CD8-positive, alpha-beta memory T cell (primary cell): ENCODE data around the gene ANXA6. TPM values are rescaled to one million over a fixed set of nuclear protein-coding genes. Genes with fewer than 3 reads are reported as not detected.

Experiments
- CTCF ChIA-PET: fragments of 350-600 bp; sonication (Branson Sonifier 250); formaldehyde crosslinking; loops from one replicate; lab custom pipeline; 2021; ENCODE audit warnings: antibody characterized with exemption; lab: Charles Lee
- POLR2A ChIA-PET: fragments of 350-600 bp; sonication (Branson Sonifier 250); formaldehyde crosslinking; loops from one replicate; lab custom pipeline; 2021; ENCODE audit warnings: antibody characterized with exemption; lab: Charles Lee
- DNase-seq, 5 donors: peaks; one replicate each; pipeline versions ENCODE4 v3.0.0 to v3.0.0-alpha.2; 2020 to 2022; ENCODE audit warnings: mixed read lengths in 1 of 5
- H3K27ac ChIP-seq: one replicate; pipeline ENCODE4 v1.7.0; 2013; ENCODE audit warnings: low read depth, mild to moderate bottlenecking, low read length, moderate library complexity
- H3K27me3 ChIP-seq: 2 replicates; pipeline ENCODE4 v1.7.0; 2013; ENCODE audit warnings: low read length, mild to moderate bottlenecking; ENCODE audit not compliant: insufficient read depth, poor library complexity, severe bottlenecking
- H3K36me3 ChIP-seq: 2 replicates; pipeline ENCODE4 v1.7.0; 2013; ENCODE audit warnings: mild to moderate bottlenecking, low read length, moderate library complexity; ENCODE audit not compliant: insufficient read depth
- H3K4me1 ChIP-seq: 2 replicates; pipeline ENCODE4 v1.7.0; 2013; ENCODE audit warnings: mild to moderate bottlenecking, low read length, moderate library complexity; ENCODE audit not compliant: insufficient read depth
- H3K4me3 ChIP-seq: 2 replicates; pipeline ENCODE4 v1.7.0; 2013; ENCODE audit warnings: mild to moderate bottlenecking, low read length
- H3K9me3 ChIP-seq: 2 replicates; pipeline ENCODE4 v1.7.0; 2013; ENCODE audit warnings: mild to moderate bottlenecking, low read length
- H3K27ac Mint-ChIP-seq, 8 donors: one replicate each; pipeline ENCODE4 v1.8.0; 2020 to 2021; ENCODE audit warnings: mixed read lengths in 8 of 8, mild to moderate bottlenecking in 6 of 8, inconsistent platforms in 3 of 8, moderate library complexity in 3 of 8
- H3K27me3 Mint-ChIP-seq, 2 donors: one replicate each; pipeline ENCODE4 v1.8.0; 2020 to 2021; ENCODE audit warnings: mixed read lengths in 2 of 2, mild to moderate bottlenecking in 1 of 2, moderate library complexity in 1 of 2
- H3K36me3 Mint-ChIP-seq, 3 donors: one replicate each; pipeline ENCODE4 v1.8.0; 2020 to 2021; ENCODE audit warnings: mixed read lengths in 3 of 3, inconsistent platforms in 1 of 3, mild to moderate bottlenecking in 1 of 3
- H3K4me1 Mint-ChIP-seq, 3 donors: one replicate each; pipeline ENCODE4 v1.8.0; 2020 to 2021; ENCODE audit warnings: mixed read lengths in 3 of 3, inconsistent platforms in 1 of 3, mild to moderate bottlenecking in 1 of 3
- H3K4me3 Mint-ChIP-seq, 7 donors: one replicate each; pipeline ENCODE4 v1.8.0; 2020 to 2021; ENCODE audit warnings: mixed read lengths in 7 of 7, mild to moderate bottlenecking in 6 of 7, moderate library complexity in 4 of 7, inconsistent platforms in 2 of 7
- H3K9me3 Mint-ChIP-seq, 5 donors: one replicate each; pipeline ENCODE4 v1.8.0; 2020 to 2022; ENCODE audit warnings: mixed read lengths in 5 of 5, mild to moderate bottlenecking in 3 of 5, moderate library complexity in 2 of 5, inconsistent platforms in 1 of 5
- polyA plus RNA-seq: library from polyadenylated mRNA; unstranded; fragments of 300-500 nt; fragmentation: Illumina TruSeq; gene quantifications from one replicate; pipeline ENCODE4 v1.2.3, GENCODE V29; 2021
- total RNA-seq, 2 experiments: library from RNA; stranded (reverse); gene quantifications; one replicate each; pipeline ENCODE4 v1.2.3, GENCODE V29; 2021

Gene ANXA6
- total and polyA plus RNA-seq, 3 experiments from 2014 or later, result 351 to 459 (median 452) TPM

GRCh38 chr5:151107084-151107483 is 50.5 kb downstream of the ANXA6 start:
- ChIA-PET CTCF (no interaction called here), POLR2A (no interaction called here)
- Mint-ChIP-seq H3K27me3 (no peaks in the 10 kb centered on the region), H3K9me3 (no peaks in the 10 kb centered on the region), H3K4me3 (no peak overlapping the region), H3K4me1 (peaks cover 4 to 10% (median 4%) of the 10 kb centered on the region in 3 donors), H3K36me3 (peaks cover 14 to 94% (median 25%) of the 10 kb centered on the region in 3 donors), H3K27ac (peak overlapping the region in 6 of 8 donors; percentile 48 to 89 (median 70))
- Histone ChIP-seq H3K4me1 (no peaks in the 10 kb centered on the region), H3K9me3 (no peaks in the 10 kb centered on the region), H3K36me3 (peaks cover 84% of the 10 kb centered on the region), H3K27ac (no peak overlapping the region), H3K4me3 (no peak overlapping the region), H3K27me3 (no peaks in the 10 kb centered on the region)
- DNase-seq, result peak in 1 of 5 donors; percentile 1

GRCh38 chr5:151106509-151106908 is 51.1 kb downstream of the ANXA6 start:
- Mint-ChIP-seq H3K27me3 (peaks cover 0 to under 1% of the 10 kb centered on the region in 2 donors), H3K36me3 (peaks cover 14 to 97% (median 28%) of the 10 kb centered on the region in 3 donors), H3K4me1 (peaks cover 4 to 14% (median 4%) of the 10 kb centered on the region in 3 donors), H3K27ac (peak overlapping the region in 7 of 8 donors; percentile 48 to 93 (median 80)), H3K4me3 (no peak overlapping the region), H3K9me3 (no peaks in the 10 kb centered on the region)
- H3K4me1 ChIP-seq, result peaks cover 4% of the 10 kb centered on the region
- CTCF ChIA-PET, result interaction anchor here (2.2 kb wide), 1 partner anchor 9 kb away, joined by 12 read pairs; no protein-coding TSS in a partner anchor
- no peaks in the 10 kb centered on the region for H3K27me3 ChIP-seq
- POLR2A ChIA-PET, result no interaction called here
- no peak overlapping the region for H3K27ac ChIP-seq
- DNase-seq, result no peak
- H3K9me3 ChIP-seq, result no peaks in the 10 kb centered on the region
- H3K4me3 ChIP-seq, result no peak overlapping the region
- H3K36me3 ChIP-seq, result peaks cover 89% of the 10 kb centered on the region

GRCh38 chr5:151106043-151106442 is 51.5 kb downstream of the ANXA6 start:
- H3K4me3 Mint-ChIP-seq, result no peak overlapping the region
- peak overlapping the region in 7 of 8 donors; percentile 48 to 93 (median 80) for H3K27ac Mint-ChIP-seq
- no peaks in the 10 kb centered on the region for H3K9me3 ChIP-seq
- POLR2A ChIA-PET, result no interaction called here
- no peaks in the 10 kb centered on the region for H3K27me3 ChIP-seq
- CTCF ChIA-PET, result interaction anchor here (1.5 to 2.2 kb wide), 2 partner anchors 10 to 20 kb away, joined by 5 to 12 read pairs; no protein-coding TSS in a partner anchor
- peaks cover 14 to 97% (median 28%) of the 10 kb centered on the region in 3 donors for H3K36me3 Mint-ChIP-seq
- H3K4me1 ChIP-seq, result peaks cover 6% of the 10 kb centered on the region
- no peak for DNase-seq
- peaks cover 4 to 14% (median 4%) of the 10 kb centered on the region in 3 donors for H3K4me1 Mint-ChIP-seq
- no peak overlapping the region for H3K4me3 ChIP-seq
- H3K36me3 ChIP-seq, result peaks cover 86% of the 10 kb centered on the region
- no peaks in the 10 kb centered on the region for H3K9me3 Mint-ChIP-seq
- no peak overlapping the region for H3K27ac ChIP-seq
- H3K27me3 Mint-ChIP-seq, result peaks cover 0 to 2% of the 10 kb centered on the region in 2 donors

- H3K9me3 ChIP-seq, result no peaks in the 10 kb centered on the region
- H3K36me3 ChIP-seq, result peaks cover 82% of the 10 kb centered on the region
- DNase-seq, result no peak
- ChIA-PET POLR2A (no interaction called here), CTCF (interaction anchor here (1.5 to 2.2 kb wide), 2 partner anchors 10 to 21 kb away, joined by 5 to 12 read pairs; no protein-coding TSS in a partner anchor)
- H3K36me3 Mint-ChIP-seq, result peaks cover 14 to 97% (median 30%) of the 10 kb centered on the region in 3 donors
- no peaks in the 10 kb centered on the region for H3K27me3 ChIP-seq
- no peak overlapping the region for H3K27ac ChIP-seq
- H3K9me3 Mint-ChIP-seq, result no peaks in the 10 kb centered on the region
- no peak overlapping the region for H3K4me3 Mint-ChIP-seq
- H3K4me1 Mint-ChIP-seq, result peaks cover 4 to 14% (median 7%) of the 10 kb centered on the region in 3 donors
- peaks cover 0 to 2% of the 10 kb centered on the region in 2 donors for H3K27me3 Mint-ChIP-seq
- H3K4me3 ChIP-seq, result no peak overlapping the region
- peak overlapping the region in 2 of 8 donors; percentile 80 to 81 for H3K27ac Mint-ChIP-seq
- H3K4me1 ChIP-seq, result peaks cover 6% of the 10 kb centered on the region
Observed at GRCh38 chr5:151105561-151105960, 52.0 kb downstream of the ANXA6 start.

GRCh38 chr5:151104795-151105194 is 52.8 kb downstream of the ANXA6 start:
- H3K27ac Mint-ChIP-seq, result peak overlapping the region in 4 of 8 donors; percentile 35 to 92 (median 76)
- Histone ChIP-seq H3K27ac (no peak overlapping the region), H3K9me3 (no peaks in the 10 kb centered on the region), H3K4me3 (no peak overlapping the region), H3K4me1 (peaks cover 6% of the 10 kb centered on the region), H3K36me3 (peaks cover 82% of the 10 kb centered on the region), H3K27me3 (no peaks in the 10 kb centered on the region)
- POLR2A ChIA-PET, result no interaction called here
- peaks cover 8 to 16% (median 13%) of the 10 kb centered on the region in 3 donors for H3K4me1 Mint-ChIP-seq
- CTCF ChIA-PET, result interaction anchor here (1.5 to 2.2 kb wide), 3 partner anchors 11 to 22 kb away, joined by 3 to 12 read pairs (median 5); no protein-coding TSS in a partner anchor
- H3K36me3 Mint-ChIP-seq, result peaks cover 14 to 96% (median 28%) of the 10 kb centered on the region in 3 donors
- DNase-seq, result peak in 1 of 5 donors; percentile 19
- H3K9me3 Mint-ChIP-seq, result no peaks in the 10 kb centered on the region
- H3K4me3 Mint-ChIP-seq, result no peak overlapping the region
- H3K27me3 Mint-ChIP-seq, result peaks cover 0 to 2% of the 10 kb centered on the region in 2 donors

- POLR2A ChIA-PET, result no interaction called here
- Histone ChIP-seq H3K4me1 (peaks cover 31% of the 10 kb centered on the region), H3K9me3 (no peaks in the 10 kb centered on the region), H3K27me3 (no peaks in the 10 kb centered on the region), H3K36me3 (peaks cover 51% of the 10 kb centered on the region), H3K4me3 (no peak overlapping the region), H3K27ac (peak overlapping the region; percentile 61)
- DNase-seq, result peak in 1 of 5 donors; percentile 30
- no peaks in the 10 kb centered on the region for H3K9me3 Mint-ChIP-seq
- H3K36me3 Mint-ChIP-seq, result peaks cover 0 to 74% (median 15%) of the 10 kb centered on the region in 3 donors
- peak overlapping the region in 5 of 8 donors; percentile 29 to 75 (median 58) for H3K27ac Mint-ChIP-seq
- no peak overlapping the region for H3K4me3 Mint-ChIP-seq
- peaks cover 0 to 2% of the 10 kb centered on the region in 2 donors for H3K27me3 Mint-ChIP-seq
- CTCF ChIA-PET, result interaction anchor here (2.7 to 7.2 kb wide), 2 partner anchors 12 to 50 kb away, joined by 6 to 55 read pairs; no protein-coding TSS in a partner anchor
- peaks cover 36 to 46% (median 44%) of the 10 kb centered on the region in 3 donors for H3K4me1 Mint-ChIP-seq
Observed at GRCh38 chr5:151101746-151102145, 55.8 kb downstream of the ANXA6 start.

- no peaks in the 10 kb centered on the region for H3K9me3 ChIP-seq
- H3K4me1 ChIP-seq, result peaks cover 31% of the 10 kb centered on the region
- DNase-seq, result peak in 1 of 5 donors; percentile 27
- no peaks in the 10 kb centered on the region for H3K27me3 ChIP-seq
- no peak overlapping the region for H3K4me3 ChIP-seq
- peak overlapping the region in 6 of 8 donors; percentile 50 to 91 (median 84) for H3K27ac Mint-ChIP-seq
- ChIA-PET CTCF (interaction anchor here (2.7 to 7.2 kb wide), 2 partner anchors 13 to 49 kb away, joined by 6 to 55 read pairs; no protein-coding TSS in a partner anchor), POLR2A (no interaction called here)
- peaks cover 0 to 70% (median 10%) of the 10 kb centered on the region in 3 donors for H3K36me3 Mint-ChIP-seq
- H3K4me3 Mint-ChIP-seq, result no peak overlapping the region
- H3K27me3 Mint-ChIP-seq, result peaks cover 0 to 2% of the 10 kb centered on the region in 2 donors
- H3K4me1 Mint-ChIP-seq, result peaks cover 34 to 52% (median 50%) of the 10 kb centered on the region in 3 donors
- H3K27ac ChIP-seq, result peak overlapping the region; percentile 61
- H3K36me3 ChIP-seq, result peaks cover 47% of the 10 kb centered on the region
- no peaks in the 10 kb centered on the region for H3K9me3 Mint-ChIP-seq
Observed at GRCh38 chr5:151101151-151101550, 56.4 kb downstream of the ANXA6 start.

- Histone ChIP-seq H3K4me1 (peaks cover 33% of the 10 kb centered on the region), H3K9me3 (no peaks in the 10 kb centered on the region), H3K36me3 (peaks cover 42% of the 10 kb centered on the region), H3K27me3 (no peaks in the 10 kb centered on the region), H3K4me3 (no peak overlapping the region), H3K27ac (peak overlapping the region; percentile 61)
- Mint-ChIP-seq H3K4me1 (peaks cover 39 to 57% (median 55%) of the 10 kb centered on the region in 3 donors), H3K27ac (peak overlapping the region; percentile 50 to 96 (median 84)), H3K27me3 (peaks cover 0 to 2% of the 10 kb centered on the region in 2 donors), H3K4me3 (no peak overlapping the region), H3K36me3 (peaks cover 0 to 66% (median 10%) of the 10 kb centered on the region in 3 donors), H3K9me3 (no peaks in the 10 kb centered on the region)
- POLR2A ChIA-PET, result no interaction called here
- CTCF ChIA-PET, result interaction anchor here (2.7 to 7.2 kb wide), 2 partner anchors 13 to 49 kb away, joined by 6 to 55 read pairs; no protein-coding TSS in a partner anchor
- DNase-seq, result peak in 1 of 5 donors; percentile 4
Observed at GRCh38 chr5:151100681-151101080, 56.9 kb downstream of the ANXA6 start.
